Ramos (cell line): ENCODE results near the gene TPD52L1.

ENCODE experiments used
- in situ Hi-C: fragments of 300-500 bp; cut with MboI; formaldehyde crosslinking; loops from one replicate; pipeline ENCODE4 v1.14.3; 2022; ENCODE audit warnings: low sequenced_read_pairs; ENCODE audit not compliant: unreplicated experiment

The TPD52L1 gene

GRCh38 chr6:125173341-125174095 lies 19.9 kb downstream of the TPD52L1 start:
- in situ Hi-C loops: no loop called here

GRCh38 chr6:125174626-125175025 lies 21.1 kb downstream of the TPD52L1 start:
- in situ Hi-C loops: no loop called here

- in situ Hi-C loops: no loop called here
These were observed 22.0 kb downstream of the TPD52L1 start for GRCh38 chr6:125175466-125176048.

GRCh38 chr6:125182237-125183008 lies 28.9 kb downstream of the TPD52L1 start:
- in situ Hi-C loops: no loop called here

- in situ Hi-C loops: no loop called here
These were observed 29.8 kb downstream of the TPD52L1 start for GRCh38 chr6:125183391-125183790.

GRCh38 chr6:125188037-125188436 lies 34.5 kb downstream of the TPD52L1 start:
- in situ Hi-C loops: no loop called here

GRCh38 chr6:125188594-125189203 lies 35.1 kb downstream of the TPD52L1 start:
- in situ Hi-C loops: no loop called here

GRCh38 chr6:125189494-125189893 lies 35.9 kb downstream of the TPD52L1 start:
- in situ Hi-C loops: no loop called here

GRCh38 chr6:125190667-125191066 lies 37.1 kb downstream of the TPD52L1 start:
- in situ Hi-C loops: no loop called here

GRCh38 chr6:125191916-125192609 lies 38.5 kb downstream of the TPD52L1 start:
- in situ Hi-C loops: no loop called here

GRCh38 chr6:125192610-125192930 lies 39.0 kb downstream of the TPD52L1 start:
- in situ Hi-C loops: no loop called here

- in situ Hi-C loops: no loop called here
These were observed 39.6 kb downstream of the TPD52L1 start for GRCh38 chr6:125193208-125193607.

GRCh38 chr6:125194941-125195340 lies 41.4 kb downstream of the TPD52L1 start:
- in situ Hi-C loops: no loop called here

- in situ Hi-C loops: no loop called here
These were observed 42.0 kb downstream of the TPD52L1 start for GRCh38 chr6:125195526-125195925.

- in situ Hi-C loops: no loop called here
These were observed 43.0 kb downstream of the TPD52L1 start for GRCh38 chr6:125196613-125197012.

GRCh38 chr6:125197795-125198269 lies 44.3 kb downstream of the TPD52L1 start:
- in situ Hi-C loops: no loop called here

GRCh38 chr6:125198398-125198937 lies 44.9 kb downstream of the TPD52L1 start:
- in situ Hi-C loops: no loop called here

- in situ Hi-C loops: no loop called here
These were observed 47.4 kb downstream of the TPD52L1 start for GRCh38 chr6:125200941-125201340.

- in situ Hi-C loops: no loop called here
These were observed 48.6 kb downstream of the TPD52L1 start for GRCh38 chr6:125201961-125202729.
